Choroid plexus epithelial cell (primary cell): ENCODE data around the gene C4orf50.

ENCODE experiments used
- DNase-seq: peaks from one replicate; pipeline ENCODE4 v3.0.0-alpha.2; 2010; ENCODE audit warnings: low read depth
- H3K4me3 ChIP-seq: 2 replicates; pipeline ENCODE4 v1.5.1; 2011; ENCODE audit warnings: low read depth, mild to moderate bottlenecking, control low read depth, low read length, moderate library complexity
- TF ChIP-seq, protein P1 (sequence below): conservative IDR thresholded peaks from 2 replicates; pipeline ENCODE4 v1.5.1; 2011; ENCODE audit warnings: low read depth, mild to moderate bottlenecking, control low read depth, inconsistent platforms, low read length, moderate library complexity

C4orf50 gene

GRCh38 chr4:5976921-5977320 is 41.3 kb downstream of the C4orf50 start:
- TF ChIP-seq, protein P1, sequence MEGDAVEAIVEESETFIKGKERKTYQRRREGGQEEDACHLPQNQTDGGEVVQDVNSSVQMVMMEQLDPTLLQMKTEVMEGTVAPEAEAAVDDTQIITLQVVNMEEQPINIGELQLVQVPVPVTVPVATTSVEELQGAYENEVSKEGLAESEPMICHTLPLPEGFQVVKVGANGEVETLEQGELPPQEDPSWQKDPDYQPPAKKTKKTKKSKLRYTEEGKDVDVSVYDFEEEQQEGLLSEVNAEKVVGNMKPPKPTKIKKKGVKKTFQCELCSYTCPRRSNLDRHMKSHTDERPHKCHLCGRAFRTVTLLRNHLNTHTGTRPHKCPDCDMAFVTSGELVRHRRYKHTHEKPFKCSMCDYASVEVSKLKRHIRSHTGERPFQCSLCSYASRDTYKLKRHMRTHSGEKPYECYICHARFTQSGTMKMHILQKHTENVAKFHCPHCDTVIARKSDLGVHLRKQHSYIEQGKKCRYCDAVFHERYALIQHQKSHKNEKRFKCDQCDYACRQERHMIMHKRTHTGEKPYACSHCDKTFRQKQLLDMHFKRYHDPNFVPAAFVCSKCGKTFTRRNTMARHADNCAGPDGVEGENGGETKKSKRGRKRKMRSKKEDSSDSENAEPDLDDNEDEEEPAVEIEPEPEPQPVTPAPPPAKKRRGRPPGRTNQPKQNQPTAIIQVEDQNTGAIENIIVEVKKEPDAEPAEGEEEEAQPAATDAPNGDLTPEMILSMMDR = no peak
- no peak for DNase-seq

DNA sequence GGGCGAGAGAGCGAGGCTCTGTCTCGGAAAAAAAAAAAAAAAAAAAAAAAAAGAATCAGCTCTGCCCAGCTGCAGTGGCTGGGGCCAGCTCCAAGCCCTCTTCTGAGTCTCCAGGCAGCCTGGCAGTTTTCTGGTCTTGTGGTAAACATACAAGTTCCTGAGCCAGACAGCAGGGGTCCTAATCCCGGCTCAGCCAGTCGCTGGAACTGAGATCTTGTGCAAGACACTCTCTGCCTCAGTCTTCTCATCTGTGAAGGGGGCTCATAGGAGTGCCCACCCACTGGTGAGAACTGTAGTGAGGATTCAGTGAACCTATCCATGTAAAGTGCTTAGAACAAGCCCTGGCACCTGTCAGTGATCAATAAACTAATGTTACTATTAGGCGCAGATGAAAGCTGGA is 41.8 kb downstream of the C4orf50 start:
- no peak for DNase-seq
- TF ChIP-seq, protein P1 = no peak
- H3K4me3 ChIP-seq = no peak overlapping the region

More at GRCh38 chr4:5976921-5977320, 41.3 kb downstream of the C4orf50 start:
- no peak overlapping the region for H3K4me3 ChIP-seq

- no peak overlapping the region for H3K4me3 ChIP-seq
- TF ChIP-seq, protein P1 = no peak
- no peak for DNase-seq
These were observed 43.9 kb downstream of the C4orf50 start for GRCh38 chr4:5974321-5974720.

- no peak for DNase-seq
- no peak overlapping the region for H3K4me3 ChIP-seq
- TF ChIP-seq, protein P1 = no peak
These were observed 44.6 kb downstream of the C4orf50 start for GRCh38 chr4:5973486-5974220.

DNA sequence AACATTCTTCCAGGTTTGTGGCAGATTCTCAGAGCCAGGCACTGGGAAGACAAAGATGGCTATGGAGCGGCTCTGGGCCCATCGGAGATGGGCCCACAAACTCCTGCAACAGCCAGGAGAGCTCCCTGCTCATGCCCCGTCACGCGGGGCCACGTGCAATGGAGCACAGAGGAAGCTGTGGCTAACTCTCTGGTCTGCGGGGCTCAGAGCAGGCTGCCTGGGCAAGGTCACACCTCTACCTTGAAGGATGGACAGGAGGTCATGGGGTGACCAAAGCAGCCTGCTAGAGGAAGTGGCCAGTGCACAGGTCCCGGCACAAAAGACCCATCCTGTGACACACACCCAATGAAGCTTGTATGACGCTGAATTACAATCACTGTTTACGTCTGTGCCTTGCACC is 45.2 kb downstream of the C4orf50 start:
- DNase-seq = no peak
- TF ChIP-seq, protein P1 = no peak
- H3K4me3 ChIP-seq = no peak overlapping the region

DNA sequence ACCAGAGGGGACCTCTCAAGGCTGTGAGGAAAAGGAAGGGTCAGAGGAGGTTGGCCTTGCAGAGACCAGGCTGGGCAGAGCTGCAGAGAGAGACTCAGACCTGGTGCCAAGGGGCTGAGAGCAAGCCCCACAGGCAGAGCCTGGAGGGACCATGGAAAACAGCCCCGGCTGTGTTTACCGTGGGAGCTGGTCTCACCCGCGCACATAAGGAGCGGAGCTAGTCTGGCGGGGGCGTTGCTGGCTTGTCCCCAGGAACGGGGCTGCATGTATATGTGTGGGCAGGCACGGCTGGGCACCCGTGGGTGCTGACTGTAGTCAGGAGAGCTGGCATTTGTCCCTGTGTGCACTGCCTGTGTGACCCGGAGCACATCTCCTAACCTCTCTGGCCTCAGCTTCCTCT is 45.7 kb downstream of the C4orf50 start:
- TF ChIP-seq, protein P1 = no peak
- DNase-seq = no peak
- H3K4me3 ChIP-seq = no peak overlapping the region

GRCh38 chr4:5971078-5971450 is 47.2 kb downstream of the C4orf50 start:
- H3K4me3 ChIP-seq = no peak overlapping the region

More at GRCh38 chr4:5971078-5971450, 47.2 kb downstream of the C4orf50 start:
- TF ChIP-seq, protein P1 = no peak
- no peak for DNase-seq
